CD14-positive monocyte (primary cell): ENCODE data around the gene TANC1. TPM values are rescaled to one million over a fixed set of nuclear protein-coding genes. Genes with fewer than 3 reads are reported as not detected.

Experiments
- DNase-seq, 3 donors: peaks; one replicate each; pipeline ENCODE4 v3.0.0-alpha.2; 2011 to 2022
- H2AFZ ChIP-seq: 2 replicates; pipeline ENCODE4 v1.6.0; 2012; ENCODE audit warnings: mild to moderate bottlenecking, low read depth, low read length, inconsistent platforms; ENCODE audit not compliant: insufficient read depth, poor library complexity, severe bottlenecking
- H3K27ac ChIP-seq, 2 donors: 1 replicate in 1 of 2; 2 replicates in 1 of 2; pipeline ENCODE4 v1.5.1; 2012 to 2013; ENCODE audit warnings: low read length in 2 of 2, control low read depth in 1 of 2, inconsistent platforms in 1 of 2, low read depth in 1 of 2, mild to moderate bottlenecking in 1 of 2
- H3K27me3 ChIP-seq, 2 donors: one replicate each; pipeline versions ENCODE4 v1.6.0 to v1.6.1; 2011 to 2013; ENCODE audit warnings: low read length in 2 of 2; ENCODE audit not compliant: control insufficient read depth in 2 of 2, insufficient read depth in 2 of 2
- H3K36me3 ChIP-seq, 2 donors: replicated peaks in 1 of 2; 1 replicate in 1 of 2; 2 replicates in 1 of 2; pipeline versions ENCODE4 v1.5.1 to v1.6.1; 2012 to 2013; ENCODE audit warnings: low read length in 2 of 2, control low read depth in 1 of 2, inconsistent platforms in 1 of 2, mild to moderate bottlenecking in 1 of 2; ENCODE audit not compliant: insufficient read depth in 2 of 2, control insufficient read depth in 1 of 2
- H3K4me1 ChIP-seq, 2 donors: 1 replicate in 1 of 2; 2 replicates in 1 of 2; pipeline versions ENCODE4 v1.5.1 to v1.6.1; 2012 to 2013; ENCODE audit warnings: low read length in 2 of 2, control low read depth in 1 of 2, inconsistent platforms in 1 of 2, mild to moderate bottlenecking in 1 of 2, moderate library complexity in 1 of 2; ENCODE audit not compliant: insufficient read depth in 2 of 2, control insufficient read depth in 1 of 2
- H3K4me2 ChIP-seq: replicated peaks from 2 replicates; pipeline ENCODE3; 2012; ENCODE audit warnings: low read length, moderate library complexity, mild to moderate bottlenecking; ENCODE audit not compliant: poor library complexity, severe bottlenecking; ENCODE audit errors: extremely low read depth
- H3K4me3 ChIP-seq, 3 experiments: fragments of 200-600 bp in 1 of 3; sonication (generic) in 1 of 3; replicated peaks in 1 of 3; 1 replicate in 2 of 3; 2 replicates in 1 of 3; pipeline ENCODE4 v1.5.1; 2011 to 2013; ENCODE audit warnings: low read length in 3 of 3, mild to moderate bottlenecking in 3 of 3, control low read depth in 2 of 3, low read depth in 2 of 3, inconsistent platforms in 1 of 3, moderate library complexity in 1 of 3
- H3K79me2 ChIP-seq: 2 replicates; pipeline ENCODE4 v1.6.0; 2012; ENCODE audit warnings: mild to moderate bottlenecking, control low read depth, inconsistent platforms, low read length, moderate library complexity; ENCODE audit not compliant: insufficient read depth
- H3K9ac ChIP-seq: 2 replicates; pipeline ENCODE4 v1.6.0; 2017; ENCODE audit warnings: low read length, mild to moderate bottlenecking; ENCODE audit not compliant: insufficient read depth, poor library complexity, severe bottlenecking
- H3K9me3 ChIP-seq, 2 donors: replicated peaks in 1 of 2; 1 replicate in 1 of 2; 2 replicates in 1 of 2; pipeline versions ENCODE4 v1.5.1 to v1.6.1; 2012 to 2013; ENCODE audit warnings: low read length in 2 of 2, control low read depth in 1 of 2; ENCODE audit not compliant: control insufficient read depth in 1 of 2, insufficient read depth in 1 of 2
- H4K20me1 ChIP-seq: 2 replicates; pipeline ENCODE4 v1.6.0; 2012; ENCODE audit warnings: mild to moderate bottlenecking, low read length, control low read depth, moderate library complexity; ENCODE audit not compliant: insufficient read depth
- H3K27ac Mint-ChIP-seq, 7 donors: one replicate each; pipeline ENCODE4 v1.8.0; 2020; ENCODE audit warnings: mild to moderate bottlenecking in 7 of 7, mixed read lengths in 7 of 7, moderate library complexity in 6 of 7, inconsistent platforms in 2 of 7
- H3K27me3 Mint-ChIP-seq, 3 donors: one replicate each; pipeline ENCODE4 v1.8.0; 2021 to 2022; ENCODE audit warnings: low read depth in 3 of 3, mild to moderate bottlenecking in 3 of 3, mixed read lengths in 3 of 3, moderate library complexity in 3 of 3, inconsistent platforms in 1 of 3
- H3K36me3 Mint-ChIP-seq, 2 donors: one replicate each; pipeline ENCODE4 v1.8.0; 2020; ENCODE audit warnings: mixed read lengths in 2 of 2, inconsistent platforms in 1 of 2, mild to moderate bottlenecking in 1 of 2
- H3K4me1 Mint-ChIP-seq: one replicate; pipeline ENCODE4 v1.8.0; 2020; ENCODE audit warnings: mild to moderate bottlenecking, mixed read lengths
- H3K4me3 Mint-ChIP-seq, 2 donors: one replicate each; pipeline ENCODE4 v1.8.0; 2020; ENCODE audit warnings: mild to moderate bottlenecking in 2 of 2, mixed read lengths in 2 of 2, moderate library complexity in 1 of 2
- H3K9me3 Mint-ChIP-seq, 7 donors: one replicate each; pipeline ENCODE4 v1.8.0; 2020 to 2022; ENCODE audit warnings: mixed read lengths in 7 of 7, mild to moderate bottlenecking in 6 of 7, moderate library complexity in 6 of 7, inconsistent platforms in 2 of 7
- CTCF ChIP-seq: fragments of 200-600 bp; IDR thresholded peaks from one replicate; pipeline ENCODE4 v1.8.0; 2022; ENCODE audit warnings: antibody characterized with exemption, mild to moderate bottlenecking
- WGBS: methylation state at CpG from one replicate; pipeline ENCODE4 v1.1.5; 2013; ENCODE audit warnings: missing lambda C conversion rate; ENCODE audit not compliant: insufficient coverage; 5-methylcytosine and 5-hydroxymethylcytosine counted together
- intact Hi-C, 2 donors: fragments of 100-400 bp; cut with micrococcal nuclease; formaldehyde crosslinking; loops; one replicate each; pipeline versions ENCODE4 v1.15.0 to v1.15.1; 2023
- polyA plus RNA-seq, 3 donors: library from polyadenylated mRNA; depleted of rRNA in 1 of 3; unstranded in 2 of 3; stranded (reverse) in 1 of 3; fragments of 300-500 nt in 2 of 3; fragments of >200 nt in 1 of 3; fragmentation: Illumina TruSeq in 2 of 3; gene quantifications; 1 replicate in 2 of 3; 2 replicates in 1 of 3; pipeline ENCODE4 v1.2.3, GENCODE V29; 2012 to 2021

The TANC1 gene
- polyA plus RNA-seq, 3 donors: 0.04 TPM; not detected in 2

- no peak overlapping the region for H3K4me3 ChIP-seq
- no peak overlapping the region for H3K9ac ChIP-seq
- no peak overlapping the region for H3K4me3 Mint-ChIP-seq
- peak overlapping the region in 1 of 7 donors; percentile 51 for H3K27ac Mint-ChIP-seq
- intact Hi-C loops: no loop called here
- no peak overlapping the region for H2AFZ ChIP-seq
- no peaks in the 10 kb centered on the region for H3K4me1 ChIP-seq
- no peak overlapping the region for H3K27ac ChIP-seq
- H3K36me3 Mint-ChIP-seq: no peaks in the 10 kb centered on the region
- H3K9me3 Mint-ChIP-seq: no peaks in the 10 kb centered on the region
- H4K20me1 ChIP-seq: no peaks in the 10 kb centered on the region
- H3K27me3 Mint-ChIP-seq: peaks cover 0 to 1% (median 0%) of the 10 kb centered on the region in 3 donors
- DNase-seq: no peak
- no peak overlapping the region for H3K4me2 ChIP-seq
- H3K79me2 ChIP-seq: no peaks in the 10 kb centered on the region
- no peaks in the 10 kb centered on the region for H3K9me3 ChIP-seq
- H3K36me3 ChIP-seq: no peaks in the 10 kb centered on the region
- H3K27me3 ChIP-seq: no peaks in the 10 kb centered on the region
- WGBS: 94% methylated on average over 4 of the region's 4 CpGs
- no peak for TF ChIP-seq CTCF
- H3K4me1 Mint-ChIP-seq: no peaks in the 10 kb centered on the region
Observed at GRCh38 chr2:159179696-159180095, 211.3 kb downstream of the TANC1 start.

GRCh38 chr2:159183346-159183745 is 214.9 kb downstream of the TANC1 start:
- H3K9me3 Mint-ChIP-seq: no peaks in the 10 kb centered on the region
- H3K27me3 Mint-ChIP-seq: peaks cover 0 to 1% (median 0%) of the 10 kb centered on the region in 3 donors
- Histone ChIP-seq H3K27ac (no peak overlapping the region), H3K9me3 (no peaks in the 10 kb centered on the region), H3K4me3 (no peak overlapping the region), H3K36me3 (no peaks in the 10 kb centered on the region), H3K4me1 (no peaks in the 10 kb centered on the region), H3K9ac (no peak overlapping the region), H4K20me1 (no peaks in the 10 kb centered on the region), H3K79me2 (no peaks in the 10 kb centered on the region), H3K4me2 (no peak overlapping the region), H3K27me3 (no peaks in the 10 kb centered on the region), H2AFZ (no peak overlapping the region)
- no peak for DNase-seq
- 81% methylated on average over 8 of the region's 9 CpGs for WGBS
- H3K27ac Mint-ChIP-seq: no peak overlapping the region
- no peak for TF ChIP-seq CTCF
- H3K36me3 Mint-ChIP-seq: no peaks in the 10 kb centered on the region
- peaks cover 3% of the 10 kb centered on the region for H3K4me1 Mint-ChIP-seq
- H3K4me3 Mint-ChIP-seq: no peak overlapping the region
- intact Hi-C loops: no loop called here
